Measurements from ENCODE around the gene SPAG7.
"Not testable (repeated sequence)": the region's sequence is repeated elsewhere in the genome, so short reads cannot be mapped to it uniquely, and the experiment has no call there.

Gene SPAG7

GRCh38 chr17:4935650-4936049, 32.0 kb downstream of the SPAG7 start:
- no peak for DNase-seq

GRCh38 chr17:4934173-4934979, 33.2 kb downstream of the SPAG7 start:
- DNase-seq: no peak

- no peak for DNase-seq
Observed at GRCh38 chr17:4933646-4934045, 34.0 kb downstream of the SPAG7 start.

GRCh38 chr17:4932756-4933155, 34.9 kb downstream of the SPAG7 start:
- no peak for DNase-seq

- no peak for DNase-seq
Observed at GRCh38 chr17:4931963-4932362, 35.7 kb downstream of the SPAG7 start, which contains the start of gene GP1BA. GP1BA (plus strand) TSS chr17:4932277; CDS start chr17:4932605, 328 bp downstream.

- no peak for DNase-seq
Observed at GRCh38 chr17:4928881-4929280, 38.7 kb downstream of the SPAG7 start.

- DNase-seq: not testable (repeated sequence)
Observed at GRCh38 chr17:4926577-4927335, 40.9 kb downstream of the SPAG7 start.

- no peak for DNase-seq
Observed at GRCh38 chr17:4921320-4921719, 46.3 kb downstream of the SPAG7 start.

- no peak for DNase-seq
Observed at GRCh38 chr17:4920351-4921048, 47.1 kb downstream of the SPAG7 start.

- no peak for DNase-seq
Observed at GRCh38 chr17:4919511-4920047, 48.0 kb downstream of the SPAG7 start.

GRCh38 chr17:4914551-4914950, 53.1 kb downstream of the SPAG7 start:
- DNase-seq: not testable (repeated sequence)

GRCh38 chr17:4913994-4914393, 53.6 kb downstream of the SPAG7 start:
- no peak for DNase-seq

Measured in NCI-H1092 (cell line).